HG03520 (cell line): ENCODE results near the gene GSTT4.
A peak's percentile ranks its signal among the peaks of the same experiment; 100 is the strongest.
"Not testable (repeated sequence)": the region's sequence is repeated elsewhere in the genome, so short reads cannot be mapped to it uniquely, and the experiment has no call there.

ENCODE experiments used
- ATAC-seq: cut with Tn5 transposase; IDR thresholded peaks from one replicate; pipeline ENCODE4 v1.9.1; 2021; ENCODE audit warnings: mild to moderate bottlenecking, moderate library complexity; ENCODE audit not compliant: unreplicated experiment

GSTT4 gene

DNA sequence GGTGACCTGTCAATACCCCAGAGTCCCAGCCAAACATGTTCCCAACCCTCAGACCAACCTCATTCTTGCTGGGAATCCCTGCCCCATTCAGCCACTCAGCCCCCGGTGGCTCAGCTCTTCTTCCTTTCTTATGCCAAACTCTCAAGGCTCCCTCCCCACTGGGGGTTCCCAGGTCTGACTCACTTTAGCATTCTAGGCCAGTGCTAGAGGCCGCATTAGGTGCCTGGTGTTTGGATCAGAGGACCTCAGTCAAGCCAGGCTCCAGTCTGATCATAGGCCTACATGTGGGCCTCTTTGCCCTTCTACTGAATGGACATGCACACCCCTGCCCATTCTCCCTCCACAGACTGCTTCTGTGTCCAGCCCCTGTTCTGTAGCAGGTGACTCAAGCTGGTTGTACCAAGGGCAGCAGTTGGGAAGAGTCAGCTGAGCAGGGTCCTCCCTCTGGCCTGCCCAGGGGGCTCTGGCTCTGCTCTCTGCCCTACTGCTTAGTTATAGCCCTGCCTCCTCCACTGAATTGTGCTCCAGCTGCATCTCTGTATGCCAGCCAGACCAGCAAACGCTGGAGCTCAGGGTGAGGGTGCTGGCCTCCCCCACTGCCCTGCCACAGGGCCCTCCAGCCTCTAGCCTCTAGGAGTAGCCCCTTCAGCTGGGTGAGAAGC, 15.5 kb downstream of the GSTT4 start:
- ATAC-seq: not testable (repeated sequence)

DNA sequence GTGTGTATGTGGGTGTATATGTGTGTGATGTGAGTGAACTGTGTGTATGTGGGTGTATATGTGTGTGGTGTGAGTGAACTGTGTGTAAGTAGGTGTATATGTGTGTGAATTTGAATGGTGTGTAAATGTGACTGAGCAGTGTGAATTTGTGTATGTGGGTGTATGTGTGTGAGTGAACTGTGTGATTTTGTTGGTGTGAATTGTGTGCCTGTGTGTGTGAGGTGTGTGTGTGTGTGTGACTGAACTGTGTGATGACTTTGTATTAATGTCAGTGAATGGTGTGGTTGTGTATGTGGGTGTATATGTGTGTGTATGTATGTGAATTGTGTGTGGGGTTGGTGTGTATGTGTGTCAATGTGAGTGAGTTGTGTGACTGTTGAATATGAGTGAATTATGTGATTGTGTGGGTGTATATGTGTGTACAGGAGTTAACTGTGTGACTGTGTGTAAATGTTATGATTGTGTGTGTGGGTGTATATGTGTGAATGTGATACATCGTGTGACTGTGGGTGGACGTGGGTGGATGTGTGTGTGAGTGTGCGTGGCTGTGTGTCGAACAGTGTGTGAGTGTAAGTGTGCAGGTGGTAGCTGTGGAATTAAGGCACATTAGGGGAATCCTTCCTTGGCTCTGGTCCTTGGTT, 18.6 kb downstream of the GSTT4 start:
- not testable (repeated sequence) for ATAC-seq

DNA sequence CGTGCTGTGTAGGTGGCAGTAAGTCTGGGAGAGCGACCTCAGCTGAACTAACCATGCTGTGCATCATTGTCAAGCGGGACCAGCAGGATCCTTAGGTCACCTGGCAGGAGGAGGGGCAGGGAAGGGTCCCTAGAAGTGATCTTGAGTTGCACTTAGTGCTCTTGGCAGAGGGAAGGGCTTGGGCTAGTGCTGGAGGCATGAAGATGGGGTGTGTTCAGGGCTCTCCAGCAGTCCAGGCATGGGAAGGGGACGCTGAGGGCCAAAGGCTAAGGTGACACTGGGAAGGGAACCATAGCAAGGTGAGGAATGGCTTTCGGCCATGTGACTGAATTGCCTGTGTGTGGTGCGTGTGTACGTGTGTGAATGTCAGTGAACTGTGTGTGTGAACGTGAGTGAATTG, 19.2 kb downstream of the GSTT4 start:
- not testable (repeated sequence) for ATAC-seq

DNA sequence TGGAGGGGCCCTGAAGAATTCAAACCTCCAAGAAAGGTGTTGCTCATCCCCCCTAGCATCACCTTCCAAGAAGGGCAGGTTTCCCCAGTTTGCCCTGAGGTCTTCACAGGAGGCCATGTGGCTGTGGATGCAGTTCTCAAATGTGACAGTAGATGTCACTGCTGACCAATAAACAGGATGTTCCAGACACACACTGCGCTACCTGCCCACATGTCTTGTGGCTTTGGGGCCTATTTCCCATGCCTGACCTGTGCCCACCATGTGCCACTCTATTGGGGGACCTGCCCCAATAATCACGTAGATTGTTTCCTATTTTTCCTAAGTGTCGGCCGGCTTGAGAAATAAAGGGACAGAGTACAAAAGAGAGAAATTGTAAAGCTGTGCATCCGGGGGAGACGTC, 20.8 kb downstream of the GSTT4 start:
- no peak for ATAC-seq

DNA sequence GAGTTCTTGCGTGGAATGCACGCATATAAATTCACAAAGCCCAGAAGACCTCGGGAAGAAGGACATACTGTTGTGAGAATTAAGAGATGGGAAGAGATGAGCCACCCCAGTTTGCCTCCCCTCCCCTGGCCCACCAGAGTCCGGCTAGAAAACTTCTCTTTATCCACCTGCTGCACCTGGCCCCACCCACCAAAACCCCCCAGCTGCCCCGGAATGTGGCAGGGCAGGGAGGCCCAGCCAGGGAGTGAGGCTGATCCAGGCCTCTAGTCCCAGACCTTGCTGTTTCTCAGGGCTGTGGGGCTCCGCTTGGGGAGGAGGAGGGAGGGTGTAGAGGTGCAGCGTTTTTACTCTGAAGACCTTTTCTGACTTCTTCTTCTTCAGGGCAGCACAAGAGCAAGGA, 24.7 kb downstream of the GSTT4 start:
- ATAC-seq: not testable (repeated sequence)

DNA sequence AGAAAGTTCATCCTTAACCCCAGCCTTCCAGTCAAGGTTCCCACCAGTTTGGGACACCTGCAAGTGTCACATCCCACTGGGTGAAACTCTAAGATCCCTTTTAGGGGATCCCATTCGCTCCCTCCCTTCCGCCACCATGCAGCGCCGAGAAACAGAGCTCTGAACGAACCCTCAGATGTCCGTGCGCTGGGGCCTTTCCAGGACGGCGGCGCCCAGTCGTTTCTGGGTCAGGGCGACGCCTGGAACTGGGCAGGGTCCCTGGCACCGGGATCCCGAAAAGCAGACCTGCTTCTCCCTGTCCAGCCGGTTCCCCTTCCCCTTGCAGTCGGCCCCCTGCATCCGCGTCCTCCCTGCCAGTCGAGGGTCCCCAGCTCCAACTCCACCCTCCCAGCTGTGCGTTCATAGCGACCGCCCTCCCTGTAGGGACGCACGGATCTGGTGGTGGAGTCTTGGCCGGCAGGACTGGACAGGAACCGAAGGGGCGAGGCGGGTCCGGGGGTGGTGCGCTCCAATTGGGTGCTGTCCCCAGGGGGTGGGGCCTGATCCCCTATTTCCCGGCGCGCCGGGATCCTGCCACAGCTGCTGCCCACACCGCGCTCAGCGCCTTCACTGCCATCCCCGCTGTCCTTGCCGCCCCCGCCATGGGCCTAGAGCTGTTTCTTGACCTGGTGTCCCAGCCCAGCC, 25.6 kb downstream of the GSTT4 start, which contains the start of gene GSTT2:
Gene GSTT2 (plus strand): TSS at position 578 of the 684 bp plus-strand sequence.
- ATAC-seq: not testable (repeated sequence)

DNA sequence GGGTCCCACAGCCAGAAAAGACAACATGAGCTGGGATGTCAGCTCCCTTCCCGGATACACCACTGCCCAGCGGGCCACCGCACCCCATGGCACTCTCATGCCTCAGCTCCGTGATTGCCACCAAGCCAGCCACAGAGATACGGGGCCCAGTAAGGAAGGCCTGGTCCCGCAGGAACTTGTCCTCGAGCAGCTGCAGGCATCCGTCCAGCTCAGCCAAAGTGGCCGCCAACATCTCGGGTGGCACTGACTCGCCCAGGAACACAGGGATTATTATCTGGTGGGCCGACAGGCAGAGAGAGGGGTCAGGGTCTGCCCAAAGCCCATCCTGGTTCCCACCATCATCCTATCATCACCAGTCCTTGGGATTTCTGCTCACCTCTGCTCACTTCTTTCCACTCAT, 27.9 kb downstream of the GSTT4 start:
- not testable (repeated sequence) for ATAC-seq

DNA sequence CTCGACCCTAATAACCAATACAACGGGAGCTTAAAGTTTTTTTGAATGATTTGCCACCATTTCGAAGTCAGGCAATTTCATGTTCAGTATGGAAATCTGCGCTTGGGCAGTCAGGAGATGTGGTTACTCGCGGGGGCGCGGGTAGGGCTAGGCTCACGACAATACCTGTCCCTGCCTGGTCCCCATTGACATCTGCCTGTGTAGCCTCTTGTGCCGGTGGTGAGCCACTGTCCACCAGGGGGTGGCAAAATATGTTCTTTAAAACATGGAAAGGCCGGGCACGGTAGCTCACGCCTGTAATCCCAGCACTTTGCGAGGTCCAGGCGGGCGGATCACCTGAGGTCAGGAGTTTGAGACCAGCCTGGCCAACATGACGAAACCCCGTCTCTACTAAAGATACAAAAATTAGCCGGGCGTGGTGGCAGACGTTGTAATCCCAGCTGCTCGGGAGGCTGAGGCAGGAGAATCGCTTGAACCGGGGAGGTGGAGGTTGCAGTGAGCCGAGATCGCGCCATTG, 30.4 kb downstream of the GSTT4 start:
- not testable (repeated sequence) for ATAC-seq

DNA sequence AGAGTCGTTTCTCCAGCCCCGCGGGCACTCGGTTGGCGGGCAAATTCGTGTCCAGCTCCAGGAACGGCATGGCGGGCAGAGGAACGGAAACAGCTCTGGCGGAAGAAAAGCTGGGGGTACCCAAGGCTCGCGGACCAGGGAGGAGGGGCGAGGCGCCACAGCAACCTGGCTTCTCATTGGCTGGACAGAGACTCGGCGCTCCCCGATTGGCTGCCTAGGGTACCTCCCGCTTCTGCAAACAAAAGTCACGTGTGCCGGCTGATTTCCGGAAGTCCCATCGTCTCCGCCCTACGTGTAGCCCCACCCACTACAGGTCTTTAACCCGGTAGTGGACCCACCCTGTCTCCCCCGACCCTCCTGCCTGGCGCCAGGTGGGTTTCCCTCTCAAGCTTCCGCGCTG, 30.9 kb downstream of the GSTT4 start, which contains the start of gene DDT:
Gene DDT (minus strand): TSS at position 97 of the 400 bp plus-strand sequence. CDS start 27 bp downstream, at position 70.
- peak; percentile 89 for ATAC-seq

DNA sequence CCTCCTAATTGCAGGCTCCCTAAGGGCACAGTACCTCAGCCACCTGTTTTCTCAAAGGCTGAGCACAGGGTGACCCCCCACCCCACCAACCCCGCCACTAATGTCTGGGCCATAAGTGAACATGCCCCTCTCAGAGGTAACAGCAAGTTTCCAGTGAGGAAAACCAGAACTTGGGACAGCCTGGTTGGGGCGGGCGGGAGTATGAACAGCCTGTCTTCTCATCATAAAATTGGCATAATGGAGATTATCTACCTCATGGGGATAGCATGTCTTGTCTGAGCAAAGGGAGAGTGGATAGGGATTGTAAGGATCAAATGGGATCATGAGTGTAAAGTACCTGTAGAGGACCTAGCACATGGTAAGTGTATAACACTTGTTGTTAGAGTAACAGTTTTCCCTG, 33.3 kb downstream of the GSTT4 start:
- not testable (repeated sequence) for ATAC-seq

DNA sequence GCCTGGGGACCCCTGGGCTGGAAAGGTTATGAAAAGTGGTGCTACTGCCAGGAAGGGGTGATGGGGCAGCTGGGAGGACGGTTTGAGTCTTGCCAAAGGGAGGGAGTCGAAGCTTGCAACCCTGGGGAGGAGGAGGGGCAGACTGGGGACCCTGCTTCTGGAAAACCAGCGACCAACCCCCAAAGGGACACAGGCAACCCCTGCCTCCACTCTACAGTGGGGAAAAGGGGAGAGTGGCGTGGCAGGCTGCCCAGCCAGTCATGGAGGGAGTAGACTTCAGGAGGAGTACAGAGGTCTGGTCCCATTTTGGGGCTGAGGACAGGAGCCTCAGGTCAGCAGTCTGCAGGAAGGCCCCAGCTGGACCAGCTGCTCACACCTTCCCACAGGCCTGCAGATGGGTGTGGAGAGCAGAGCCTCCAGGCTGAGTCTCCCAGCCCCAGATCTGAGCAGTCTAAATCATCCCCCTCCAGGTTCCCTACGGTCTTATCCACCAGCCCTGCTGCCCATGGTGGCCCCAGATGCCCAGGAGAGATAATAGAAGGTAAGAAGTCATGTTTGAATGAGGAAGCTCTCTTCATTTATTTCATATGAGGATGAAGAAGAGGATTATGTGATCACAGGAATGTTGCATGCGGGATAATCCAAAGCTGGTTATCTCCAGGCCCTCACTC, 34.3 kb downstream of the GSTT4 start:
- no peak for ATAC-seq

DNA sequence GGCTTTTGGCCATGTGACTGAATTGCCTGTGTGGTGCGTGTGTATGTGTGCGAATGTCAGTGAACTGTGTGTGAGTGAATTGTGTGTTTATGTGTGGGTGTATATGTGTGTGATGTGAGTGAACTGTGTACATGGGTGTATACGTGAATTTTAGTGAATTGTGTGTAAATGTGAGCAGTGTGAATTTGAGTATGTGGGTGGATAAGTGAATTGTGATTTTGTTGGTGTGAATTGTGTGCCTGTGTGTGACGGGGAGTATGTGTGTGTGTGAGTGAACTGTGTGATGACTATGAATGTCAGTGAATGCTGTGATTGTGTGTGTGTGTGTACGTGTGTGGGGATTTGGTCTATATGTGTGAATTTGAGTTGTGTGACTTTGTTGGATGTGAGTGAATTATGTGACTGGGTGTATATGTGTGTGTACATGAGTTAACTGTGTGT, 35.0 kb downstream of the GSTT4 start:
- no peak for ATAC-seq

DNA sequence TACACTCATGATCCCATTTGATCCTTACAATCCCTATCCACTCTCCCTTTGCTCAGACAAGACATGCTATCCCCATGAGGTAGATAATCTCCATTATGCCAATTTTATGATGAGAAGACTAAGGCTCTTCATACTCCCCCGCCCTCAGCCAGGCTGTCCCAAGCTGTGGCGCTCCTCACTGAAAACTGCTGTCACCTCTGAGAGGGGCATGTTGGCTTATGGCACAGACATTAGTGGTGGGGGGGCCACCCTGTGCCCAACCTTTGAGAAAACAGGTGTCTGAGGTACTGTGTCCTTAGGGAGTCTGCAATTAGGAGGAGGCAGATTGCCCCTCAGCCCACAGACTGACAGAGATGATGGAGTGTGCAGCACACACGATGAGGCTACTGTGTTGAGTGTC, 36.2 kb downstream of the GSTT4 start:
- ATAC-seq: no peak

DNA sequence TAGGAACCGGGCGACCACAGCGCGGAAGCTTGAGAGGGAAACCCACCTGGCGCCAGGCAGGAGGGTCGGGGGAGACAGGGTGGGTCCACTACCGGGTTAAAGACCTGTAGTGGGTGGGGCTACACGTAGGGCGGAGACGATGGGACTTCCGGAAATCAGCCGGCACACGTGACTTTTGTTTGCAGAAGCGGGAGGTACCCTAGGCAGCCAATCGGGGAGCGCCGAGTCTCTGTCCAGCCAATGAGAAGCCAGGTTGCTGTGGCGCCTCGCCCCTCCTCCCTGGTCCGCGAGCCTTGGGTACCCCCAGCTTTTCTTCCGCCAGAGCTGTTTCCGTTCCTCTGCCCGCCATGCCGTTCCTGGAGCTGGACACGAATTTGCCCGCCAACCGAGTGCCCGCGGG, 38.7 kb downstream of the GSTT4 start, which contains the start of gene DDTL:
Gene DDTL (plus strand): TSS at position 321 of the 400 bp plus-strand sequence. CDS start 27 bp downstream, at position 348.
- ATAC-seq: peak; percentile 83

DNA sequence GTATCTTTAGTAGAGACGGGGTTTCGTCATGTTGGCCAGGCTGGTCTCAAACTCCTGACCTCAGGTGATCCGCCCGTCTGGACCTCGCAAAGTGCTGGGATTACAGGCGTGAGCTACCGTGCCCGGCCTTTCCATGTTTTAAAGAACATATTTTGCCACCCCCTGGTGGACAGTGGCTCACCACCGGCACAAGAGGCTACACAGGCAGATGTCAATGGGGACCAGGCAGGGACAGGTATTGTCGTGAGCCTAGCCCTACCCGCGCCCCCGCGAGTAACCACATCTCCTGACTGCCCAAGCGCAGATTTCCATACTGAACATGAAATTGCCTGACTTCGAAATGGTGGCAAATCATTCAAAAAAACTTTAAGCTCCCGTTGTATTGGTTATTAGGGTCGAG, 39.2 kb downstream of the GSTT4 start:
- peak; percentile 23 for ATAC-seq

DNA sequence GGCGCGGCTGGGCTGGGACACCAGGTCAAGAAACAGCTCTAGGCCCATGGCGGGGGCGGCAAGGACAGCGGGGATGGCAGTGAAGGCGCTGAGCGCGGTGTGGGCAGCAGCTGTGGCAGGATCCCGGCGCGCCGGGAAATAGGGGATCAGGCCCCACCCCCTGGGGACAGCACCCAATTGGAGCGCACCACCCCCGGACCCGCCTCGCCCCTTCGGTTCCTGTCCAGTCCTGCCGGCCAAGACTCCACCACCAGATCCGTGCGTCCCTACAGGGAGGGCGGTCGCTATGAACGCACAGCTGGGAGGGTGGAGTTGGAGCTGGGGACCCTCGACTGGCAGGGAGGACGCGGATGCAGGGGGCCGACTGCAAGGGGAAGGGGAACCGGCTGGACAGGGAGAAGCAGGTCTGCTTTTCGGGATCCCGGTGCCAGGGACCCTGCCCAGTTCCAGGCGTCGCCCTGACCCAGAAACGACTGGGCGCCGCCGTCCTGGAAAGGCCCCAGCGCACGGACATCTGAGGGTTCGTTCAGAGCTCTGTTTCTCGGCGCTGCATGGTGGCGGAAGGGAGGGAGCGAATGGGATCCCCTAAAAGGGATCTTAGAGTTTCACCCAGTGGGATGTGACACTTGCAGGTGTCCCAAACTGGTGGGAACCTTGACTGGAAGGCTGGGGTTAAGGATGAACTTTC, 44.0 kb downstream of the GSTT4 start, which contains the start of gene GSTT2B:
Gene GSTT2B (minus strand): TSS at position 112 of the 688 bp plus-strand sequence. CDS start 64 bp downstream, at position 48.
- not testable (repeated sequence) for ATAC-seq

DNA sequence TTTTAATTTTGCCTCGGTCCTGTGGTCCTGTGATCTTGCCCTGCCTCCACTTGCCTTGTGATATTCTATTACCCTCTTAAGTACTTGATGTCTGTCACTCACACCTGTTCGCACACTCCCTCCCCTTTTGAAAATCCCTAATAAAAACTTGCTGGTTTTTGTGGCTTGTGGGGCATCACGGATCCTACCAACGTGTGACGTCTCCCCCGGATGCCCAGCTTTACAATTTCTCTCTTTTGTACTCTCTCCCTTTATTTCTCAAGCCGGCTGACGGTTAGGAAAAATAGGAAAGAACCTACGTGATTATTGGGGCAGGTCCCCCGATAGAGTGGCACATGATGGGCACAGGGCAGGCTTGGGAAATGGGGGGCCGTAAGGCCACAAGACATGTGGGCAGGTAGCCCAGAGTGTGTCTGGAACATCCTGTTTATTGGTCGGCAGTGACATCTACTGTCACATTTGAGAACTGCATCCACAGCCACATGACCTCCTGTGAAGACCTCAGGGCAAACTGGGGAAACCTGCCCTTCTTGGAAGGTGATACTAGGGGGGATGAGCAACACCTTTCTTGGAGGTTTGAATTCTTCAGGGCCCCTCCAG, 48.9 kb downstream of the GSTT4 start:
- ATAC-seq: not testable (repeated sequence)

DNA sequence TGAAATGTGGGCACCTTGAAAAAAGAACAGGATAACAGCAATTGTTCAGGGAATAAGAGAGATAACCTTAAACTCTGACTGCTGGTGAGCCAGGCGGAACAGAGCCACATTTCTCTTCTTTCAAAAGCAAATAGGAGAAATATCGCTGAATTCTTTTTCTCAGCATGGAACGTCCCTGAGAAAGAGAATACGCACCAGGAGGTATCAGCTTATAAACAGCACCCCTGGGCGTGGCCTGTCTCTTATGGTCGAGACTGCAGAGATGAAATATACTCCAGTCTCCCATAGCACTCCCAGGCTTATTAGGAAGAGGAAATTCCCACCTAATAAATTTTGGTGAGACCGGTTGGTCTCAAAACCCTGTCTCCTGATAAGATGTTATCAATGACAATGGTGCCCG, 49.4 kb downstream of the GSTT4 start:
- ATAC-seq: not testable (repeated sequence)

DNA sequence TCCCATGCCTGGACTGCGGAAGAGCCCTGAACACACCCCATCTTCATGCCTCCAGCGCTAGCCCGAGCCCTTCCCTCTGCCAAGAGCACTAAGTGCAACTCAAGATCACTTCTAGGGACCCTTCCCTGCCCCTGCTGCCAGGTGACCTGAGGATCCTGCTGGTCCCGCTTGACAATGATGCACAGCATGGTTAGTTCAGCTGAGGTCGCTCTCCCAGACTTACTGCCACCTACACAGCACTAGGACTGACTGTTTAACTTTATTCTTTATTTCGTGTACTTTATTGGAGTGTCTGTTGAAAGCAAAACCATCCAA, 50.3 kb downstream of the GSTT4 start:
- not testable (repeated sequence) for ATAC-seq
